Upper lobe of left lung (tissue), 4 donors: ENCODE measurements around the gene MRC2.

Source experiments
- CTCF ChIP-seq, 6 experiments: fragments of 450-650 bp in 4 of 6; fragments of 200-600 bp in 2 of 6; sonication (generic) in 2 of 6; IDR thresholded peaks; one replicate each; pipeline ENCODE4 v1.5.1; 2016 to 2019; ENCODE audit warnings: antibody characterized with exemption in 6 of 6
- EP300 ChIP-seq, 4 donors: sonication (generic); formaldehyde crosslinking; IDR thresholded peaks; one replicate each; pipeline ENCODE4 v1.5.1; 2017; ENCODE audit warnings: antibody characterized with exemption in 4 of 4, control low read depth in 2 of 4
- POLR2A ChIP-seq, 4 donors: fragments of 450-650 bp; IDR thresholded peaks; one replicate each; pipeline ENCODE4 v1.5.1; 2016 to 2017; ENCODE audit warnings: antibody characterized with exemption in 4 of 4, mild to moderate bottlenecking in 2 of 4
- POLR2AphosphoS5 ChIP-seq, 2 donors: sonication (generic); formaldehyde crosslinking; IDR thresholded peaks; one replicate each; pipeline ENCODE4 v1.5.1; 2017; ENCODE audit warnings: antibody characterized with exemption in 2 of 2

GRCh38 chr17:62648956-62649294 is 21.5 kb downstream of the MRC2 start:
- TF ChIP-seq CTCF (IDR thresholded peaks at IDR 0.05) (no peak), POLR2A (IDR thresholded peaks at IDR 0.05) (no peak), POLR2AphosphoS5 (IDR thresholded peaks at IDR 0.05) (no peak), EP300 (IDR thresholded peaks at IDR 0.05) (no peak)
